Vagina (tissue), 2 donors: ENCODE measurements around the gene CAMK2A. TPM values are rescaled to one million over a fixed set of nuclear protein-coding genes. Genes with fewer than 3 reads are reported as not detected.
"Not testable (repeated sequence)": the region's sequence is repeated elsewhere in the genome, so short reads cannot be mapped to it uniquely, and the experiment has no call there.

ENCODE experiments used
- DNase-seq, 2 donors: peaks; one replicate each; pipeline ENCODE4 v3.0.0-alpha.2; 2017; ENCODE audit errors: extremely low spot score in 2 of 2
- H3K27ac ChIP-seq: fragments of 200-600 bp; sonication (generic); one replicate; pipeline ENCODE4 v1.5.1; 2019
- H3K27me3 ChIP-seq: fragments of 200-600 bp; sonication (generic); one replicate; pipeline ENCODE4 v1.5.1; 2019
- H3K36me3 ChIP-seq, 2 donors: fragments of 200-600 bp; sonication (generic); one replicate each; pipeline ENCODE4 v1.5.1; 2017 to 2019
- H3K4me1 ChIP-seq: fragments of 200-600 bp; sonication (generic); one replicate; pipeline ENCODE4 v1.5.1; 2019
- H3K4me3 ChIP-seq, 2 donors: fragments of 200-600 bp; sonication (generic); 1 replicate in 1 of 2; 2 replicates in 1 of 2; pipeline ENCODE4 v1.5.1; 2016 to 2019
- H3K9me3 ChIP-seq: fragments of 200-600 bp; sonication (generic); one replicate; pipeline ENCODE4 v1.5.1; 2019
- POLR2A ChIP-seq, 2 donors: fragments of 450-650 bp; IDR thresholded peaks; one replicate each; pipeline ENCODE4 v1.6.1; 2017; ENCODE audit warnings: antibody characterized with exemption in 2 of 2, mild to moderate bottlenecking in 2 of 2, moderate library complexity in 2 of 2
- POLR2AphosphoS5 ChIP-seq, 2 donors: sonication (generic); formaldehyde crosslinking; IDR thresholded peaks; one replicate each; pipeline ENCODE4 v1.9.0; 2017; ENCODE audit warnings: antibody characterized with exemption in 2 of 2, mild to moderate bottlenecking in 2 of 2, low read depth in 1 of 2; ENCODE audit not compliant: insufficient read depth in 1 of 2
- intact Hi-C: fragments of 100-400 bp; cut with DNase I; formaldehyde crosslinking; loops from one replicate; pipeline ENCODE4 v1.15.1; 2023
- total RNA-seq: library from RNA; depleted of rRNA; stranded (reverse); fragments of >200 nt; gene quantifications from one replicate; pipeline ENCODE4 v1.2.3, GENCODE V29; 2016
- TF ChIP-seq, protein P1 (sequence below), 3 experiments: fragments of 450-650 bp in 2 of 3; fragments of 200-600 bp in 1 of 3; sonication (generic) in 1 of 3; IDR thresholded peaks; one replicate each; pipeline ENCODE4 v1.5.1; 2017 to 2019; ENCODE audit warnings: antibody characterized with exemption in 3 of 3, mild to moderate bottlenecking in 2 of 3, moderate library complexity in 2 of 3

Gene CAMK2A
- total RNA-seq, 1 donor from 2014 or later = 0.49 TPM

GRCh38 chr5:150253416-150254208 is 36.0 kb downstream of the CAMK2A start:
- TF ChIP-seq POLR2A (IDR thresholded peaks at IDR 0.05) = no peak
- TF ChIP-seq POLR2AphosphoS5 (IDR thresholded peaks at IDR 0.05; ENCODE audit: insufficient read depth in 1 of 2, low read depth in 1 of 2) = no peak
- TF ChIP-seq, protein P1, sequence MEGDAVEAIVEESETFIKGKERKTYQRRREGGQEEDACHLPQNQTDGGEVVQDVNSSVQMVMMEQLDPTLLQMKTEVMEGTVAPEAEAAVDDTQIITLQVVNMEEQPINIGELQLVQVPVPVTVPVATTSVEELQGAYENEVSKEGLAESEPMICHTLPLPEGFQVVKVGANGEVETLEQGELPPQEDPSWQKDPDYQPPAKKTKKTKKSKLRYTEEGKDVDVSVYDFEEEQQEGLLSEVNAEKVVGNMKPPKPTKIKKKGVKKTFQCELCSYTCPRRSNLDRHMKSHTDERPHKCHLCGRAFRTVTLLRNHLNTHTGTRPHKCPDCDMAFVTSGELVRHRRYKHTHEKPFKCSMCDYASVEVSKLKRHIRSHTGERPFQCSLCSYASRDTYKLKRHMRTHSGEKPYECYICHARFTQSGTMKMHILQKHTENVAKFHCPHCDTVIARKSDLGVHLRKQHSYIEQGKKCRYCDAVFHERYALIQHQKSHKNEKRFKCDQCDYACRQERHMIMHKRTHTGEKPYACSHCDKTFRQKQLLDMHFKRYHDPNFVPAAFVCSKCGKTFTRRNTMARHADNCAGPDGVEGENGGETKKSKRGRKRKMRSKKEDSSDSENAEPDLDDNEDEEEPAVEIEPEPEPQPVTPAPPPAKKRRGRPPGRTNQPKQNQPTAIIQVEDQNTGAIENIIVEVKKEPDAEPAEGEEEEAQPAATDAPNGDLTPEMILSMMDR (IDR thresholded peaks at IDR 0.05) = no peak
- no peak for DNase-seq
- Histone ChIP-seq H3K27ac (no peak overlapping the region), H3K9me3 (no peaks in the 10 kb centered on the region), H3K4me3 (no peak overlapping the region), H3K27me3 (no peaks in the 10 kb centered on the region), H3K36me3 (no peaks in the 10 kb centered on the region), H3K4me1 (no peaks in the 10 kb centered on the region)
- intact Hi-C loops = no loop called here

- Histone ChIP-seq H3K4me3 (no peak overlapping the region), H3K9me3 (no peaks in the 10 kb centered on the region), H3K27ac (no peak overlapping the region), H3K27me3 (no peaks in the 10 kb centered on the region), H3K36me3 (no peaks in the 10 kb centered on the region), H3K4me1 (no peaks in the 10 kb centered on the region)
- intact Hi-C loops = no loop called here
- DNase-seq = no peak
- TF ChIP-seq, protein P1 (IDR thresholded peaks at IDR 0.05) = no peak
- no peak for TF ChIP-seq POLR2A (IDR thresholded peaks at IDR 0.05)
- TF ChIP-seq POLR2AphosphoS5 (IDR thresholded peaks at IDR 0.05; ENCODE audit: insufficient read depth in 1 of 2, low read depth in 1 of 2) = no peak
Observed at GRCh38 chr5:150252489-150252888, 37.1 kb downstream of the CAMK2A start.

DNA sequence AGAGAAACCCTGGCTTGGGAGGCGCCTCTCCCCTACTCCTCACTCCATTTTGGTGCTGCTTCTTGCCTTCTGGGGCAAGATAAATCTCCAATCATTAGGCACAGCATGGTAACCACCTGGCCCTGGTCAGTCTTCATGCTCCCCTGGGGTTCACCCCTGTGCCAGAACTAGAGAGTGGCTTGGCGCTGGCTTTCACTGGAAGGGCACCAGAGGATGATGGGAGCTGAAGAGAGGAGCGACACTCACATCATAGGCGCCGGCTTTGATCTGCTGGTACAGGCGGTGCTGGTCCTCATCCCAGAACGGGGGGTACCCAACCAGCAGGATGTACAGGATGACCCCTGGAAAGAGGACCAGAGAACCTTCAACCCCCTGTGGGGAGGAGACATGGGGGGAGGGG is 38.1 kb downstream of the CAMK2A start:
- Histone ChIP-seq H3K4me3 (no peak overlapping the region), H3K27ac (no peak overlapping the region), H3K4me1 (no peaks in the 10 kb centered on the region), H3K9me3 (no peaks in the 10 kb centered on the region), H3K27me3 (no peaks in the 10 kb centered on the region), H3K36me3 (no peaks in the 10 kb centered on the region)
- no peak for DNase-seq
- TF ChIP-seq, protein P1 (IDR thresholded peaks at IDR 0.05) = no peak
- TF ChIP-seq POLR2AphosphoS5 (IDR thresholded peaks at IDR 0.05; ENCODE audit: insufficient read depth in 1 of 2, low read depth in 1 of 2) (no peak), POLR2A (IDR thresholded peaks at IDR 0.05) (no peak)
- intact Hi-C loops = no loop called here

DNA sequence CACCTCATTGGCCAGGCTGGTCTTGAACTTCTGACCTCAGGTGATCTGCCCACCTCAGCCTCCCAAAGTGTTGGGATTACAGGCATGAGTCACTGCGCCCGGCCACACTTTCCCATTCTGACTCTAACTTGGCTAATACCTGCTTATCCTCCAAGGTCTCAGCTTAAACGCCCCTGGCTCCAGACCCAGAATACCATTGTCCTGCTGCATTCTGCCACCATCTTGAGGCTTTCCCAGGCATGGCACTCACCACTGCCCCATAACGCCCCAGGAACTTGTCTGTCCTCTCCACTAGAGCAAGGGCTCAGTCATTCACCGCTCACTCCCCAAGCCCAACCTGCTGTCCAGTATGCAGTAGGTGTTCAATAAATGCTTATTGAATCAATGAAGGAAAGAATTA is 39.8 kb downstream of the CAMK2A start:
- Histone ChIP-seq H3K9me3 (no peaks in the 10 kb centered on the region), H3K36me3 (no peaks in the 10 kb centered on the region), H3K4me1 (peaks cover 14% of the 10 kb centered on the region), H3K27ac (no peak overlapping the region), H3K4me3 (no peak overlapping the region), H3K27me3 (no peaks in the 10 kb centered on the region)
- DNase-seq = no peak
- TF ChIP-seq, protein P1 (IDR thresholded peaks at IDR 0.05) = no peak
- TF ChIP-seq POLR2AphosphoS5 (IDR thresholded peaks at IDR 0.05; ENCODE audit: insufficient read depth in 1 of 2, low read depth in 1 of 2) = no peak
- TF ChIP-seq POLR2A (IDR thresholded peaks at IDR 0.05) = no peak
- intact Hi-C loops = no loop called here

GRCh38 chr5:150248946-150249345 is 40.6 kb downstream of the CAMK2A start:
- Histone ChIP-seq H3K36me3 (no peaks in the 10 kb centered on the region), H3K9me3 (no peaks in the 10 kb centered on the region), H3K4me3 (no peak overlapping the region), H3K27ac (no peak overlapping the region), H3K4me1 (peaks cover 21% of the 10 kb centered on the region), H3K27me3 (no peaks in the 10 kb centered on the region)
- intact Hi-C loops = no loop called here
- no peak for TF ChIP-seq POLR2A (IDR thresholded peaks at IDR 0.05)
- DNase-seq = no peak

DNA sequence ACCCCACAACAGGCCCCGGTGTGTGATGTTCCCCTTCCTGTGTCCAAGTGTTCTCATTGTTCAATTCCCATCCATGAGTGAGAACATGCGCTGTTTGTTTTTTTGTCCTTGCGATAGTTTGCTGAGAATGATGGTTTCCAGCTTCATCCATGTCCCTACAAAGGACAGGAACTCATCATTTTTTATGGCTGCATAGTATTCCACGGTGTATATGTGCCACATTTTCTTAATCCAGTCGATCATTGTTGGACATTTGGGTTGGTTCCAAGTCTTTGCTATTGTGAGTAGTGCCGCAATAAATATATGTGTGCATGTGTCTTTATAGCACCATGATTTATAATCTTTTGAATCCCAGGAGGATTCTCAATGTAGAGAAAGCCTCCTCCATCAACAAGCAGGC is 41.1 kb downstream of the CAMK2A start:
- peaks cover 21% of the 10 kb centered on the region for H3K4me1 ChIP-seq
- DNase-seq, intact Hi-C loops, H3K27me3 ChIP-seq, H3K9me3 ChIP-seq, H3K4me3 ChIP-seq, H3K36me3 ChIP-seq, H3K27ac ChIP-seq: not testable (repeated sequence)
